HepG2 (cell line): ENCODE results near the gene SNX3. TPM values are rescaled to one million over a fixed set of nuclear protein-coding genes. Genes with fewer than 3 reads are reported as not detected.

Source experiments
- ATAC-seq: fragments of 200-7000 bp; cut with Tn5 transposase; 3 replicates; pipeline ENCODE4 v1.9.1; 2020; ENCODE audit warnings: mild to moderate bottlenecking, moderate library complexity
- BruUV-seq: library from RNA; stranded (reverse); fragments of 400-500 nt; replicated peaks from 2 replicates; lab custom pipeline; 2021; lab: Mats Ljungman, UMichigan
- CTCF ChIA-PET: fragments of 300-600 bp; formaldehyde crosslinking; extraction: SDS; loops from one replicate; lab custom pipeline; 2021; ENCODE audit warnings: low total read pairs, inconsistent platforms, low intra/inter-chr PET ratio; lab: Yijun Ruan, JAX
- POLR2A ChIA-PET: fragments of 350-600 bp; sonication (Branson Sonifier 250); formaldehyde crosslinking; loops from one replicate; lab custom pipeline; 2020; ENCODE audit warnings: antibody characterized with exemption, inconsistent platforms; lab: Yijun Ruan, JAX
- DNase-seq: peaks from one replicate; pipeline ENCODE4 v3.0.0-alpha.2; 2015; ENCODE audit warnings: low spot score
- FAIRE-seq: peaks from 3 replicates; lab custom pipeline; 2011; peaks lifted over from hg19 to GRCh38; lab: Jason Lieb, UNC
- H2AFZ ChIP-seq: one replicate; pipeline ENCODE4 v1.6.1; 2011; ENCODE audit warnings: low read length, inconsistent platforms
- H3K27ac ChIP-seq: fragments of 300-600 bp; 3 replicates; pipeline ENCODE4 v1.8.0; 2011; ENCODE audit warnings: mixed run types, mild to moderate bottlenecking, mixed read lengths, low read length, inconsistent platforms; ENCODE audit not compliant: insufficient read depth; ENCODE audit errors: extremely low read length
- H3K27me3 ChIP-seq, 2 experiments: fragments of 200-600 bp in 1 of 2; 2 replicates in 1 of 2; 3 replicates in 1 of 2; pipeline versions ENCODE4 v1.6.0 to v1.8.0; 2011; ENCODE audit warnings: low read length in 2 of 2, mild to moderate bottlenecking in 2 of 2, moderate library complexity in 2 of 2, inconsistent platforms in 1 of 2; ENCODE audit not compliant: insufficient read depth in 2 of 2, control insufficient read depth in 1 of 2
- H3K36me3 ChIP-seq, 2 experiments: fragments of 200-600 bp in 1 of 2; replicated peaks in 1 of 2; 2 replicates in 1 of 2; 3 replicates in 1 of 2; pipeline versions ENCODE4 v1.5.1 to v1.8.0; 2011; ENCODE audit warnings: low read length in 2 of 2, inconsistent platforms in 1 of 2; ENCODE audit not compliant: insufficient read depth in 2 of 2, control insufficient read depth in 1 of 2
- H3K4me1 ChIP-seq: 2 replicates; pipeline ENCODE4 v1.5.1; 2012; ENCODE audit warnings: low read length, inconsistent platforms; ENCODE audit not compliant: insufficient read depth
- H3K4me2 ChIP-seq: 2 replicates; pipeline ENCODE4 v1.6.0; 2011; ENCODE audit warnings: low read depth, low read length, inconsistent platforms
- H3K4me3 ChIP-seq, 3 experiments: fragments of 200-600 bp in 1 of 3; sonication (generic), shearing (Covaris generic) in 1 of 3; replicated peaks in 1 of 3; 2 replicates each; pipeline ENCODE4 v1.5.1; 2011 to 2016; ENCODE audit warnings: low read length in 3 of 3, inconsistent platforms in 2 of 3, low read depth in 2 of 3, mild to moderate bottlenecking in 2 of 3, control low read depth in 1 of 3, mixed read lengths in 1 of 3; ENCODE audit not compliant: insufficient read depth in 1 of 3
- H3K79me2 ChIP-seq: one replicate; pipeline ENCODE4 v1.6.1; 2011; ENCODE audit warnings: low read length, inconsistent platforms; ENCODE audit not compliant: insufficient read depth
- H3K9ac ChIP-seq: 2 replicates; pipeline ENCODE4 v1.6.0; 2011; ENCODE audit warnings: mild to moderate bottlenecking, low read depth, low read length, inconsistent platforms; ENCODE audit not compliant: insufficient read depth
- H3K9me3 ChIP-seq: 2 replicates; pipeline ENCODE4 v1.5.1; 2012; ENCODE audit warnings: mild to moderate bottlenecking, low read length
- H4K20me1 ChIP-seq: 2 replicates; pipeline ENCODE4 v1.6.0; 2011; ENCODE audit warnings: inconsistent platforms, mild to moderate bottlenecking, low read length, moderate library complexity; ENCODE audit not compliant: insufficient read depth
- CBX2 ChIP-seq, 2 experiments: fragments of 200-600 bp in 1 of 2; sonication (generic); formaldehyde crosslinking in 1 of 2; IDR thresholded peaks; 2 replicates each; pipeline versions ENCODE4 v1.7.0 to v1.8.1; 2018 to 2022; ENCODE audit warnings: low read depth in 2 of 2, low read length in 1 of 2, mild to moderate bottlenecking in 1 of 2, missing genetic modification reagents in 1 of 2
- CENPT ChIP-seq: sonication (generic); formaldehyde crosslinking; IDR thresholded peaks from 2 replicates; pipeline ENCODE4 v1.8.0; 2022; ENCODE audit warnings: low read depth, mild to moderate bottlenecking, moderate library complexity, missing genetic modification reagents
- GPN1 ChIP-seq: sonication (generic); formaldehyde crosslinking; IDR thresholded peaks from 2 replicates; pipeline ENCODE4 v1.5.1; 2020; ENCODE audit warnings: missing genetic modification reagents, borderline replicate concordance
- JDP2 ChIP-seq: sonication (generic); formaldehyde crosslinking; IDR thresholded peaks from 2 replicates; pipeline ENCODE4 v1.8.1; 2022; ENCODE audit warnings: missing genetic modification reagents, borderline replicate concordance
- KAT7 ChIP-seq: IDR thresholded peaks from 2 replicates; pipeline ENCODE4 v1.6.1; 2018; ENCODE audit warnings: borderline replicate concordance, missing compliant biosample characterization
- NFE2L1 ChIP-seq: sonication (generic); formaldehyde crosslinking; IDR thresholded peaks from 2 replicates; pipeline ENCODE4 v1.4.0; 2020; ENCODE audit warnings: missing genetic modification reagents, mild to moderate bottlenecking, borderline replicate concordance
- PATZ1 ChIP-seq: sonication (generic); formaldehyde crosslinking; IDR thresholded peaks from 2 replicates; pipeline ENCODE4 v1.4.0; 2020; ENCODE audit warnings: missing genetic modification reagents
- RBM22 ChIP-seq: fragments of 200-400 bp; formaldehyde crosslinking; optimal IDR thresholded peaks from 2 replicates; pipeline ENCODE3; 2017; ENCODE audit warnings: mild to moderate bottlenecking, low read length, moderate library complexity
- SMYD3 ChIP-seq: sonication (generic); formaldehyde crosslinking; IDR thresholded peaks from 2 replicates; pipeline ENCODE4 v1.8.1; 2023; ENCODE audit warnings: mild to moderate bottlenecking, missing genetic modification reagents
- SNAPC4 ChIP-seq: sonication (generic); formaldehyde crosslinking; IDR thresholded peaks from 2 replicates; pipeline ENCODE4 v1.4.0; 2020; ENCODE audit warnings: mild to moderate bottlenecking, missing genetic modification reagents
- TAF1 ChIP-seq: sonication (generic); formaldehyde crosslinking; IDR thresholded peaks from 2 replicates; pipeline ENCODE4 v1.4.0; 2020; ENCODE audit warnings: missing genetic modification reagents
- ZNF230 ChIP-seq: sonication (generic); formaldehyde crosslinking; IDR thresholded peaks from 2 replicates; pipeline ENCODE4 v1.4.0; 2020; ENCODE audit warnings: mild to moderate bottlenecking, missing genetic modification reagents
- ZNF30 ChIP-seq: sonication (generic); formaldehyde crosslinking; IDR thresholded peaks from 2 replicates; pipeline ENCODE4 v1.5.0; 2020; ENCODE audit warnings: mild to moderate bottlenecking, missing genetic modification reagents
- WGBS: methylation state at CpG from one replicate; pipeline ENCODE4 v1.1.6; 2017; ENCODE audit warnings: low lambda C conversion rate; 5-methylcytosine and 5-hydroxymethylcytosine counted together
- in situ Hi-C: cut with HindIII; loops from 2 replicates; pipeline ENCODE4 v1.10.0; 2017; ENCODE audit warnings: low pct_unique_long_range_greater_than_20kb; ENCODE audit not compliant: extremely low pct_ligation_motif_present
- intact Hi-C: fragments of 100-400 bp; cut with micrococcal nuclease; formaldehyde crosslinking; loops from one replicate; pipeline ENCODE4 v1.10.0; 2022; ENCODE audit not compliant: unreplicated experiment
- polyA plus RNA-seq, 8 experiments: library from polyadenylated mRNA; depleted of rRNA in 3 of 8; stranded (reverse) in 7 of 8; unstranded in 1 of 8; fragments of >200 nt; fragmentation: Illumina TruSeq in 4 of 8; extraction: Trizol in 4 of 8; gene quantifications; 2 replicates each; pipeline versions ENCODE4 v1.2.1 to v1.2.3, GENCODE V29; 2011 to 2016; ENCODE audit warnings: low read depth in 4 of 8, missing spikeins in 1 of 8, mixed read lengths in 1 of 8; ENCODE audit not compliant: insufficient read depth in 1 of 8
- total RNA-seq, 5 experiments: library from RNA; depleted of rRNA; stranded (reverse); fragments of >200 nt; fragmentation: Illumina TruSeq; extraction: Trizol; gene quantifications; 2 replicates each; pipeline ENCODE4 v1.2.3, GENCODE V29; 2016; ENCODE audit warnings: low read depth in 1 of 5
- TF ChIP-seq, protein P1 (sequence below): sonication (generic); formaldehyde crosslinking; conservative IDR thresholded peaks from 2 replicates; pipeline ENCODE4 v1.8.0; 2022; ENCODE audit warnings: mild to moderate bottlenecking, moderate library complexity, missing genetic modification reagents

The SNX3 gene
- total and polyA plus RNA-seq, 2 of the 13 experiments (the other 11 are each of a cell fraction or from before 2014, with no cell fraction given), result 84.9 to 226 TPM

DNA sequence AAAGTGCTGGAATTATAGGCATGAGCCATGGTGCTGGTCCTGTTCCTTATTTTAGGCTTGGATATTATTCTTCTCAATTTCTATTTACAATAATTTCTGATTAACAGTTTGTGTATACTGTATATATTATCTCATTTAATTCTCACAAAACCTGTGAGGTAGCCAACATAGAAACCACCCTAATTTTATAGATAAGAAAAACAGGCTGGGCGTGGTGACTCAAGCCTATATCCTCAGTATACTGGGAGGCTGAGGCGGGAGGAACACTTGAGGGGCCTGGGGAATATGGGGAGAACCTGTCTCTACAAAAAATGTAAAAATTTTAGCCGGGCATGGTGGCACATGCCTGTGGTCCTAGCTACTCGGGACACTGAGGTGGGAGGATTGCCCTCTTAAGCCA is 30.3 kb upstream of the SNX3 start:
- BruUV-seq, result no TSS peak
- no peak overlapping the region for H3K4me3 ChIP-seq
- H2AFZ ChIP-seq, result no peak overlapping the region
- H3K4me1 ChIP-seq, result no peaks in the 10 kb centered on the region
- no peak overlapping the region for H3K9ac ChIP-seq
- no peak for DNase-seq
- no peaks in the 10 kb centered on the region for H3K9me3 ChIP-seq
- intact Hi-C loops, result no loop called here
- in situ Hi-C loops, result no loop called here
- H3K4me2 ChIP-seq, result no peak overlapping the region
- H3K27ac ChIP-seq, result no peak overlapping the region
- ChIA-PET CTCF (no interaction called here), POLR2A (no interaction called here)
- no peaks in the 10 kb centered on the region for H3K36me3 ChIP-seq
- peaks cover 10% of the 10 kb centered on the region for H3K79me2 ChIP-seq
- H3K27me3 ChIP-seq, result no peaks in the 10 kb centered on the region; a peak in 1 of 5 replicates
- no peak for FAIRE-seq
- TF ChIP-seq RBM22 (no peak), SMYD3 (CRISPR knock-in tag) (no peak), NFE2L1 (CRISPR knock-in tag) (no peak), JDP2 (CRISPR knock-in tag) (no peak), KAT7 (CRISPR knock-in tag) (no peak), ZNF30 (CRISPR knock-in tag) (no peak), CBX2 (IDR thresholded peaks at IDR 0.05; ENCODE audit: low read depth, low read length) (no peak), CBX2 (CRISPR knock-in tag; IDR thresholded peaks at IDR 0.05; ENCODE audit: low read depth) (no peak), PATZ1 (CRISPR knock-in tag) (no peak), GPN1 (CRISPR knock-in tag) (no peak), ZNF230 (CRISPR knock-in tag) (no peak), CENPT (CRISPR knock-in tag) (no peak), TAF1 (no peak), SNAPC4 (CRISPR knock-in tag) (no peak)
- TF ChIP-seq, protein P1, sequence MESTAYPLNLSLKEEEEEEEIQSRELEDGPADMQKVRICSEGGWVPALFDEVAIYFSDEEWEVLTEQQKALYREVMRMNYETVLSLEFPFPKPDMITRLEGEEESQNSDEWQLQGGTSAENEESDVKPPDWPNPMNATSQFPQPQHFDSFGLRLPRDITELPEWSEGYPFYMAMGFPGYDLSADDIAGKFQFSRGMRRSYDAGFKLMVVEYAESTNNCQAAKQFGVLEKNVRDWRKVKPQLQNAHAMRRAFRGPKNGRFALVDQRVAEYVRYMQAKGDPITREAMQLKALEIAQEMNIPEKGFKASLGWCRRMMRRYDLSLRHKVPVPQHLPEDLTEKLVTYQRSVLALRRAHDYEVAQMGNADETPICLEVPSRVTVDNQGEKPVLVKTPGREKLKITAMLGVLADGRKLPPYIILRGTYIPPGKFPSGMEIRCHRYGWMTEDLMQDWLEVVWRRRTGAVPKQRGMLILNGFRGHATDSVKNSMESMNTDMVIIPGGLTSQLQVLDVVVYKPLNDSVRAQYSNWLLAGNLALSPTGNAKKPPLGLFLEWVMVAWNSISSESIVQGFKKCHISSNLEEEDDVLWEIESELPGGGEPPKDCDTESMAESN (CRISPR knock-in tag), result no peak
- no peaks in the 10 kb centered on the region for H4K20me1 ChIP-seq
- WGBS, result 25% methylated on average over 4 of the region's 4 CpGs
- ATAC-seq, result no peak
